Neural progenitor cell (in vitro differentiated cells): ENCODE results near the gene CTTN. TPM values are rescaled to one million over a fixed set of nuclear protein-coding genes. Genes with fewer than 3 reads are reported as not detected.

ENCODE experiments used
- DNase-seq: peaks from one replicate; pipeline ENCODE4 v3.0.0-alpha.2; 2016; ENCODE audit warnings: low spot score
- H2AFZ ChIP-seq: fragments of 200-600 bp; sonication (generic); replicated peaks from 2 replicates; pipeline ENCODE4 v1.6.1; 2016; ENCODE audit warnings: antibody characterized with exemption
- H3F3A ChIP-seq: fragments of 200-600 bp; sonication (generic); 2 replicates; pipeline ENCODE4 v1.6.1; 2016; ENCODE audit warnings: antibody characterized with exemption, low read depth
- H3K27ac ChIP-seq: fragments of 200-600 bp; sonication (generic); 2 replicates; pipeline ENCODE4 v1.5.1; 2016; ENCODE audit warnings: mild to moderate bottlenecking
- H3K27me3 ChIP-seq: fragments of 200-600 bp; sonication (generic); 2 replicates; pipeline ENCODE4 v1.6.1; 2016; ENCODE audit warnings: mild to moderate bottlenecking, moderate library complexity
- H3K36me3 ChIP-seq: fragments of 200-600 bp; sonication (generic); 2 replicates; pipeline ENCODE4 v1.5.1; 2016
- H3K4me1 ChIP-seq: fragments of 200-600 bp; sonication (generic); 2 replicates; pipeline ENCODE4 v1.6.1; 2016; ENCODE audit warnings: mixed run types
- H3K4me2 ChIP-seq: fragments of 200-600 bp; sonication (generic); 2 replicates; pipeline ENCODE4 v1.6.1; 2016
- H3K4me3 ChIP-seq: fragments of 200-600 bp; sonication (generic); 2 replicates; pipeline ENCODE4 v1.5.1; 2016
- H3K79me2 ChIP-seq: fragments of 200-600 bp; sonication (generic); 2 replicates; pipeline ENCODE4 v1.6.1; 2016; ENCODE audit warnings: low read depth
- H3K9ac ChIP-seq: fragments of 200-600 bp; sonication (generic); 2 replicates; pipeline ENCODE4 v1.6.1; 2016
- H3K9me3 ChIP-seq: fragments of 200-600 bp; sonication (generic); 2 replicates; pipeline ENCODE4 v1.5.1; 2016; ENCODE audit warnings: low read depth
- H4K20me1 ChIP-seq: fragments of 200-600 bp; sonication (generic); 2 replicates; pipeline ENCODE4 v1.6.1; 2016; ENCODE audit warnings: low read depth
- H3K27ac Mint-ChIP-seq: 3 replicates; pipeline ENCODE4 v1.8.0; 2021; ENCODE audit warnings: mixed read lengths
- H3K27me3 Mint-ChIP-seq: 2 replicates; pipeline ENCODE4 v1.8.0; 2022; ENCODE audit warnings: low read depth, mild to moderate bottlenecking, inconsistent platforms, moderate library complexity, mixed read lengths; ENCODE audit not compliant: insufficient read depth
- H3K36me3 Mint-ChIP-seq: 3 replicates; pipeline ENCODE4 v1.8.0; 2021; ENCODE audit warnings: mixed read lengths
- H3K4me1 Mint-ChIP-seq: 3 replicates; pipeline ENCODE4 v1.8.0; 2021; ENCODE audit warnings: mixed read lengths
- H3K4me3 Mint-ChIP-seq: 3 replicates; pipeline ENCODE4 v1.8.0; 2021; ENCODE audit warnings: mild to moderate bottlenecking, moderate library complexity, mixed read lengths
- H3K9me3 Mint-ChIP-seq: 3 replicates; pipeline ENCODE4 v1.8.0; 2020; ENCODE audit warnings: mixed read lengths
- EZH2 ChIP-seq: fragments of 200-600 bp; sonication (generic); IDR thresholded peaks from 2 replicates; pipeline ENCODE4 v1.6.1; 2017; ENCODE audit warnings: antibody characterized with exemption, mild to moderate bottlenecking, moderate library complexity
- EZH2phosphoT487 ChIP-seq: fragments of 200-600 bp; sonication (generic); IDR thresholded peaks from 2 replicates; pipeline ENCODE4 v1.6.1; 2017; ENCODE audit warnings: antibody characterized with exemption
- total RNA-seq: library from RNA; depleted of rRNA; stranded (reverse); fragments of >200 nt; gene quantifications from 2 replicates; pipeline ENCODE4 v1.2.3, GENCODE V29; 2015; ENCODE audit warnings: low replicate concordance
- TF ChIP-seq, protein P1 (sequence below): fragments of 200-600 bp; sonication (generic); IDR thresholded peaks from 2 replicates; pipeline ENCODE4 v1.5.1; 2017; ENCODE audit warnings: antibody characterized with exemption, mild to moderate bottlenecking

The CTTN gene
- total RNA-seq, 1 donor from 2014 or later = 200 TPM

GRCh38 chr11:70432580-70432979 lies 34.3 kb downstream of the CTTN start:
- H3K27ac ChIP-seq = no peak overlapping the region
- Mint-ChIP-seq H3K4me1 (no peaks in the 10 kb centered on the region), H3K27ac (no peak overlapping the region), H3K27me3 (peaks cover 4% of the 10 kb centered on the region), H3K9me3 (no peaks in the 10 kb centered on the region), H3K36me3 (peaks cover 25% of the 10 kb centered on the region), H3K4me3 (no peak overlapping the region)
- no peak for DNase-seq
- no peak overlapping the region for H3K9ac ChIP-seq
- H3K9me3 ChIP-seq = no peaks in the 10 kb centered on the region
- no peaks in the 10 kb centered on the region for H3K79me2 ChIP-seq
- no peaks in the 10 kb centered on the region for H4K20me1 ChIP-seq
- TF ChIP-seq, protein P1, sequence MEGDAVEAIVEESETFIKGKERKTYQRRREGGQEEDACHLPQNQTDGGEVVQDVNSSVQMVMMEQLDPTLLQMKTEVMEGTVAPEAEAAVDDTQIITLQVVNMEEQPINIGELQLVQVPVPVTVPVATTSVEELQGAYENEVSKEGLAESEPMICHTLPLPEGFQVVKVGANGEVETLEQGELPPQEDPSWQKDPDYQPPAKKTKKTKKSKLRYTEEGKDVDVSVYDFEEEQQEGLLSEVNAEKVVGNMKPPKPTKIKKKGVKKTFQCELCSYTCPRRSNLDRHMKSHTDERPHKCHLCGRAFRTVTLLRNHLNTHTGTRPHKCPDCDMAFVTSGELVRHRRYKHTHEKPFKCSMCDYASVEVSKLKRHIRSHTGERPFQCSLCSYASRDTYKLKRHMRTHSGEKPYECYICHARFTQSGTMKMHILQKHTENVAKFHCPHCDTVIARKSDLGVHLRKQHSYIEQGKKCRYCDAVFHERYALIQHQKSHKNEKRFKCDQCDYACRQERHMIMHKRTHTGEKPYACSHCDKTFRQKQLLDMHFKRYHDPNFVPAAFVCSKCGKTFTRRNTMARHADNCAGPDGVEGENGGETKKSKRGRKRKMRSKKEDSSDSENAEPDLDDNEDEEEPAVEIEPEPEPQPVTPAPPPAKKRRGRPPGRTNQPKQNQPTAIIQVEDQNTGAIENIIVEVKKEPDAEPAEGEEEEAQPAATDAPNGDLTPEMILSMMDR = no peak
- TF ChIP-seq EZH2phosphoT487 = no peak
- no peak for TF ChIP-seq EZH2
- no peak overlapping the region for H2AFZ ChIP-seq
- H3K36me3 ChIP-seq = no peaks in the 10 kb centered on the region
- H3K4me3 ChIP-seq = no peak overlapping the region
- no peaks in the 10 kb centered on the region for H3F3A ChIP-seq
- no peak overlapping the region for H3K4me2 ChIP-seq
- no peaks in the 10 kb centered on the region for H3K27me3 ChIP-seq
- no peaks in the 10 kb centered on the region for H3K4me1 ChIP-seq

DNA sequence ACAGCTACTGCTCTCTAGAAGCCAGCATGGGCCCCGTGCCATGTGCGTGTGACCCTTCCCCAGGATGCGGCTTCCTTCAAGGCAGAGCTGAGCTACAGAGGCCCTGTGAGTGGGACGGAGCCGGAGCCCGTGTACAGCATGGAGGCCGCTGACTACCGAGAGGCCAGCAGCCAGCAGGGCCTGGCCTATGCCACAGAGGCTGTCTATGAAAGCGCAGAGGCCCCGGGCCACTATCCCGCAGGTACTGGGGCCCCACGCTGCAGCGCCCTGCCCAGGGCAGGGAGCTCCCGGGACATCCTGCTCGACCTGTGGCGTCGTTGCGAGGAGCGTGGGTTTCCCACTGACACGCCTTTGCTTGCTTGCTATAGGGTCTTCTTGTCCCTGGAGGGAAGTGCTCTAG lies 34.7 kb downstream of the CTTN start:
- Histone ChIP-seq H3K4me1 (no peaks in the 10 kb centered on the region), H3K27ac (no peak overlapping the region), H3K36me3 (no peaks in the 10 kb centered on the region), H3K4me3 (no peak overlapping the region), H3K9me3 (no peaks in the 10 kb centered on the region), H3K9ac (no peak overlapping the region), H3K4me2 (no peak overlapping the region), H3K79me2 (no peaks in the 10 kb centered on the region), H3F3A (no peaks in the 10 kb centered on the region), H3K27me3 (no peaks in the 10 kb centered on the region), H2AFZ (no peak overlapping the region), H4K20me1 (no peaks in the 10 kb centered on the region)
- H3K4me1 Mint-ChIP-seq = no peaks in the 10 kb centered on the region
- no peaks in the 10 kb centered on the region for H3K9me3 Mint-ChIP-seq
- no peak overlapping the region for H3K4me3 Mint-ChIP-seq
- no peak for DNase-seq
- no peak for TF ChIP-seq EZH2phosphoT487
- TF ChIP-seq, protein P1 = no peak
- no peak for TF ChIP-seq EZH2
- peaks cover 25% of the 10 kb centered on the region for H3K36me3 Mint-ChIP-seq
- peaks cover 4% of the 10 kb centered on the region for H3K27me3 Mint-ChIP-seq
- no peak overlapping the region for H3K27ac Mint-ChIP-seq

DNA sequence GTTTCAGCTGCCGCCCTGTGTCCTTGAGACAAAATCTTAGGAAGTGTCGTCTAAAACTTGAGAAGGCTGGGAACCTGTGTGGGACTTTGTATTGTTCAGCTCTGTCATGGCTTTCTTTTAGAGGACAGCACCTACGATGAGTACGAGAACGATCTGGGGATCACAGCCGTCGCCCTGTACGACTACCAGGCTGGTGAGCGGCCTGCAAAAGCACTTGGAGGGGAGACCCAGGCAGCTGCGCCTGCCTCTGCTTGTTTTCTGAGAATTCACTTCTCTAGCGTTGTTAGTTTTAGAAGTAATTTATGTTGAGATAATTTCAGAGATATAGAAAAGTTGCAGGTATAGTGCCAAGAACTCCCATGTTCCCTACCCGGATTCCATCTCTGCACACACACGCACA lies 35.2 kb downstream of the CTTN start:
- Mint-ChIP-seq H3K27me3 (peaks cover 4% of the 10 kb centered on the region), H3K4me3 (no peak overlapping the region), H3K27ac (no peak overlapping the region), H3K4me1 (no peaks in the 10 kb centered on the region), H3K9me3 (no peaks in the 10 kb centered on the region), H3K36me3 (peaks cover 24% of the 10 kb centered on the region)
- no peak overlapping the region for H2AFZ ChIP-seq
- H3K36me3 ChIP-seq = no peaks in the 10 kb centered on the region
- TF ChIP-seq, protein P1 = no peak
- no peak for TF ChIP-seq EZH2phosphoT487
- TF ChIP-seq EZH2 = no peak
- no peak for DNase-seq
- no peaks in the 10 kb centered on the region for H3K79me2 ChIP-seq
- H3K9me3 ChIP-seq = no peaks in the 10 kb centered on the region
- no peak overlapping the region for H3K9ac ChIP-seq
- H4K20me1 ChIP-seq = no peaks in the 10 kb centered on the region
- no peaks in the 10 kb centered on the region for H3K4me1 ChIP-seq
- H3K4me2 ChIP-seq = no peak overlapping the region
- no peaks in the 10 kb centered on the region for H3F3A ChIP-seq
- H3K27ac ChIP-seq = no peak overlapping the region
- H3K27me3 ChIP-seq = no peaks in the 10 kb centered on the region
- H3K4me3 ChIP-seq = no peak overlapping the region
